ENCODE data around the gene CST1.
"Not testable (repeated sequence)": the region's sequence is repeated elsewhere in the genome, so short reads cannot be mapped to it uniquely, and the experiment has no call there.

CST1 gene

GRCh38 chr20:23783447-23783846 is 32.7 kb upstream of the CST1 start:
- DNase-seq (ENCODE audit: low read depth in 1 of 2, low spot score in 1 of 2): no peak
- TF ChIP-seq, protein P1, sequence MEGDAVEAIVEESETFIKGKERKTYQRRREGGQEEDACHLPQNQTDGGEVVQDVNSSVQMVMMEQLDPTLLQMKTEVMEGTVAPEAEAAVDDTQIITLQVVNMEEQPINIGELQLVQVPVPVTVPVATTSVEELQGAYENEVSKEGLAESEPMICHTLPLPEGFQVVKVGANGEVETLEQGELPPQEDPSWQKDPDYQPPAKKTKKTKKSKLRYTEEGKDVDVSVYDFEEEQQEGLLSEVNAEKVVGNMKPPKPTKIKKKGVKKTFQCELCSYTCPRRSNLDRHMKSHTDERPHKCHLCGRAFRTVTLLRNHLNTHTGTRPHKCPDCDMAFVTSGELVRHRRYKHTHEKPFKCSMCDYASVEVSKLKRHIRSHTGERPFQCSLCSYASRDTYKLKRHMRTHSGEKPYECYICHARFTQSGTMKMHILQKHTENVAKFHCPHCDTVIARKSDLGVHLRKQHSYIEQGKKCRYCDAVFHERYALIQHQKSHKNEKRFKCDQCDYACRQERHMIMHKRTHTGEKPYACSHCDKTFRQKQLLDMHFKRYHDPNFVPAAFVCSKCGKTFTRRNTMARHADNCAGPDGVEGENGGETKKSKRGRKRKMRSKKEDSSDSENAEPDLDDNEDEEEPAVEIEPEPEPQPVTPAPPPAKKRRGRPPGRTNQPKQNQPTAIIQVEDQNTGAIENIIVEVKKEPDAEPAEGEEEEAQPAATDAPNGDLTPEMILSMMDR (IDR thresholded peaks at IDR 0.05; ENCODE audit: insufficient read depth, low read length): no peak
- TF ChIP-seq GABPA (IDR thresholded peaks at IDR 0.05; ENCODE audit: low read depth) (no peak), POLR2AphosphoS5 (IDR thresholded peaks at IDR 0.05; ENCODE audit: low read depth) (no peak), REST (IDR thresholded peaks at IDR 0.05; ENCODE audit: insufficient replicate concordance, low read depth) (no peak), SPI1 (IDR thresholded peaks at IDR 0.05; ENCODE audit: borderline replicate concordance, low read depth) (no peak)
- Histone ChIP-seq H3K27me3 (ENCODE audit: insufficient read depth, poor library complexity, severe bottlenecking) (no peaks in the 10 kb centered on the region), H3K27ac (replicated peaks) (no peak overlapping the region), H3K4me3 (replicated peaks; ENCODE audit: insufficient read depth, low read length) (no peak overlapping the region)

GRCh38 chr20:23782366-23782983 is 31.7 kb upstream of the CST1 start:
- no peak overlapping the region for H3K27ac ChIP-seq (replicated peaks)
- TF ChIP-seq SPI1 (IDR thresholded peaks at IDR 0.05; ENCODE audit: borderline replicate concordance, low read depth): no peak
- no peak for TF ChIP-seq REST (IDR thresholded peaks at IDR 0.05; ENCODE audit: insufficient replicate concordance, low read depth)
- TF ChIP-seq, protein P1 (IDR thresholded peaks at IDR 0.05; ENCODE audit: insufficient read depth, low read length): peak; percentile 69
- no peak for TF ChIP-seq GABPA (IDR thresholded peaks at IDR 0.05; ENCODE audit: low read depth)
- no peak for TF ChIP-seq POLR2AphosphoS5 (IDR thresholded peaks at IDR 0.05; ENCODE audit: low read depth)
- DNase-seq (ENCODE audit: low read depth in 1 of 2, low spot score in 1 of 2): peak in 1 of 2 experiments; percentile 3

DNA sequence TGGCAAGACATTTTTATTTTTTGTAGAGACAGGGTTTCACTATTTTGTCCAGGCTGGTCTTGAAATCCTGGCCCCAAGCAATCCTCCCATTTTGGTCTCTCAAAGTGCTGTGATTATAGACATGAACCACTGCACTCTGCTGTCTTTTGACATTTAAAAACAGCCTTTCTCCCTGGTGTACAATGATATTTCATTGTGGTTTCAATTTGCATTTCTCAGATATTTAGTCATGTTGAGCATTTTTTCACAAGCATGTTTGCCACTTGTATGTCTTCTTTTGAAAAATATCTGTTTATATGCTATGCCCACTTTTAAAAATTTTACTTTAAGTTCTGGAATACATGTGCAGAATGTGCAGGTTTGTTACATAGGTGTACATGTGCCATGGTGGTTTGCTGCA is 27.9 kb upstream of the CST1 start:
- H3K27ac ChIP-seq (replicated peaks); H3K4me3 ChIP-seq (replicated peaks; ENCODE audit: insufficient read depth, low read length); H3K27me3 ChIP-seq (ENCODE audit: insufficient read depth, poor library complexity, severe bottlenecking); DNase-seq (ENCODE audit: low read depth in 1 of 2, low spot score in 1 of 2): not testable (repeated sequence)

More at GRCh38 chr20:23782366-23782983, 31.7 kb upstream of the CST1 start:
- no peaks in the 10 kb centered on the region for H3K27me3 ChIP-seq (ENCODE audit: insufficient read depth, poor library complexity, severe bottlenecking)
- no peak overlapping the region for H3K4me3 ChIP-seq (replicated peaks; ENCODE audit: insufficient read depth, low read length)

DNA sequence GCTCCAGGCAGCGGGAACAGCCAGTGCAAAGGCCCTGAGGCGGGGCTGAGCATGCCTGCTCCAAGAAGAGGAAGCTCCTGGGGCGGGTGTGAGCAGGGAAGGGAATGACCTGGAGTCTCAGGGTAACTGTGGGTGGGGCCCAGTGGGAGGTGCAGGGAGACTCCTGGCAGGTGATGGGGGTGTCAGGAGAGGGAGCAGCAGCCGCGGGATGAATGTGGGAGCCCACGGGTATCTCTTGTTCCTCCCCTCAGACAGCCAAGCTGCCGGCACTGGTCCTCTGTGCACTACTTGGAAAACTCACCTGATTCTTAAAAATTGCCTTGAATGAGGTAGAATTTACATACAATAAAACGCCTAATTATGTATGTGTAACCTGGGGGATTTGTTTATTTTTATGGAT is 26.6 kb upstream of the CST1 start:
- not testable (repeated sequence) for H3K4me3 ChIP-seq (replicated peaks; ENCODE audit: insufficient read depth, low read length); DNase-seq (ENCODE audit: low read depth in 1 of 2, low spot score in 1 of 2); H3K27me3 ChIP-seq (ENCODE audit: insufficient read depth, poor library complexity, severe bottlenecking); H3K27ac ChIP-seq (replicated peaks)

DNA sequence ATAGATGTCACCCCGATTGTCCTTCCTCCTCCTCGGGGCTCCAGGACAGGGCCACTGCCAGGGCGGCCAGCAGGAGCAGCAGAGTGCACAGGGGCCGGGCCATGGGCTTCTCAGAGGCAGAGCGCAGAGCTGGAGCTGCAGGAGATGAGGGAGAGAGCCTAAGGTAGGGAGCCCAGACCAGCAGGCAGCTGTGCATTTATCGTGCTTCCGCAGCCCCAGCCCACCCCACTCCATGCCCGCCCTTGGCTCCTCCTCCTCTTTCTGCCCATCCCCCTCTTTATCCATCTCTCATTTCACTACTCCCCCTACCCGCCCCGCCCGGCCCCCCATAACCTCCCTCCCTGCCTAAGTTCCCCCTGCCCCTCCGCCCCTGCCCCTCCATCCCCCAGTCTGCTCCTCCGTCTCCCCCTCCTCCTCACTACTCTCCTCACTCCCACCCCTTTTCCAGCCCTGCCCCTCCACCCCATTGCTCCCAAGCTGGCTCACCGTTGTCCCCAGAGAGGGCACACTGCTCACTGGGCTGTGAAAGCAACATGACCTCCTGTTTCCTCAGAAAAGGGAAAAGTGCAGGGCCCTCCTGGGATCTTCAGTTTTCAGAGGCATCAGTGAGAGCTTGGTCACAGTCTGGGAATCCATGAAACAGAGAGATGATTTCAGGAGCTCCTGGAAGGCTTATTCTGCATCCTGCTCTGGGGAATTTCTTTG is 25.5 kb upstream of the CST1 start:
- H3K27ac ChIP-seq (replicated peaks): no peak overlapping the region
- DNase-seq (ENCODE audit: low read depth in 1 of 2, low spot score in 1 of 2): no peak
- TF ChIP-seq, protein P1 (IDR thresholded peaks at IDR 0.05; ENCODE audit: insufficient read depth, low read length): no peak
- TF ChIP-seq GABPA (IDR thresholded peaks at IDR 0.05; ENCODE audit: low read depth): no peak
- no peak for TF ChIP-seq SPI1 (IDR thresholded peaks at IDR 0.05; ENCODE audit: borderline replicate concordance, low read depth)
- TF ChIP-seq REST (IDR thresholded peaks at IDR 0.05; ENCODE audit: insufficient replicate concordance, low read depth): no peak
- no peak for TF ChIP-seq POLR2AphosphoS5 (IDR thresholded peaks at IDR 0.05; ENCODE audit: low read depth)
- no peak overlapping the region for H3K4me3 ChIP-seq (replicated peaks; ENCODE audit: insufficient read depth, low read length)
- no peaks in the 10 kb centered on the region for H3K27me3 ChIP-seq (ENCODE audit: insufficient read depth, poor library complexity, severe bottlenecking)

Measured in HL-60 (cell line).